Thyroid gland (tissue), 4 donors: ENCODE data around the gene SMURF1.

ENCODE experiments used
- POLR2A ChIP-seq, 2 donors: fragments of 450-650 bp; IDR thresholded peaks; one replicate each; pipeline ENCODE4 v1.6.1; 2017; ENCODE audit warnings: antibody characterized with exemption in 2 of 2, mild to moderate bottlenecking in 2 of 2, moderate library complexity in 1 of 2
- TF ChIP-seq, protein P1 (sequence below), 6 experiments: fragments of 200-600 bp in 3 of 6; fragments of 450-650 bp in 3 of 6; sonication (generic) in 3 of 6; IDR thresholded peaks; one replicate each; pipeline ENCODE4 v1.5.1; 2016 to 2019; ENCODE audit warnings: antibody characterized with exemption in 6 of 6, mild to moderate bottlenecking in 2 of 6, inconsistent platforms in 1 of 6, moderate library complexity in 1 of 6

DNA sequence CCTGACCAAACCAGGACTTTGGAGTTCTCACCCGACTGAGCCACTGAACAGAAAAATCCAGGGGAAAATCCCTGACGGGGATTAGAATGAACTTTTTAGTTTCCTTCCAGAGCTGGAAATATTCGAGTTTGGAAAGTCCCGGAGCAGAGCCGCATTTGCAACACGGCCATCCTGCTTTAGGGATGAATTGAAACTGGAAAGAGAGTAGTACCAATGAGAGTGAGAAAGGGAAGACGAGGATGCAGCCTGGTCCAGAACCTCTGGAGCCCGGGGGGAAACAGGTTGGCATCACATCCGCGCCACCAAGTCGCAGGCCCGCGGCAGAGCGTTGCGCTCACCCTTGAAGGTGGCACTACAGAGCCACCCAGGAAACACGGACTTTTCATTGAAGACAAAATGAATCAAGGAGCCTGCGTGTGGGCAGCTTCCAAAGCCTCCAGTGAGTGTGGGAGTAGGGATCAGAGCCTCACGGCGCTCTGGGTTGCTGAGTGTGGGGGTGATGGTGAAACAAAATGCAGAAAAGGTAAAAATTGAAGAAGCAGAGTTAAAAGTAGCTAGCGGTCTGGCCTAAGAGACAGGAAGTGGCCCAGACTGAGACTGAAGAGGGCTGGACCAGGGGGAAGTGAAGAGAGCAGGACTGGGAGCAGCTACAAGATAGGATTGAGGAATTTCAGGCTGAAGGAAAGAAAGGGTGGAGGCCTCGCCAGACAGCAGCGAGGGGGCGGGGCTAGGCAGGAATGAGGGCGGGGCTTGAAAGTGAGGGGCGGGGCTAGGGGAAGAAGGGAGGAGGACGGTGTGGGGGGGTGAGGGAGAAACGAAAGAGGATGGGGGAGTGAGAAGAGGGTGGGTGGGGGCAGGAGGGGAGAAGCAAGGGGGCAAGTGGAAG, 1.8 kb downstream of the SMURF1 start:
- TF ChIP-seq, protein P1, sequence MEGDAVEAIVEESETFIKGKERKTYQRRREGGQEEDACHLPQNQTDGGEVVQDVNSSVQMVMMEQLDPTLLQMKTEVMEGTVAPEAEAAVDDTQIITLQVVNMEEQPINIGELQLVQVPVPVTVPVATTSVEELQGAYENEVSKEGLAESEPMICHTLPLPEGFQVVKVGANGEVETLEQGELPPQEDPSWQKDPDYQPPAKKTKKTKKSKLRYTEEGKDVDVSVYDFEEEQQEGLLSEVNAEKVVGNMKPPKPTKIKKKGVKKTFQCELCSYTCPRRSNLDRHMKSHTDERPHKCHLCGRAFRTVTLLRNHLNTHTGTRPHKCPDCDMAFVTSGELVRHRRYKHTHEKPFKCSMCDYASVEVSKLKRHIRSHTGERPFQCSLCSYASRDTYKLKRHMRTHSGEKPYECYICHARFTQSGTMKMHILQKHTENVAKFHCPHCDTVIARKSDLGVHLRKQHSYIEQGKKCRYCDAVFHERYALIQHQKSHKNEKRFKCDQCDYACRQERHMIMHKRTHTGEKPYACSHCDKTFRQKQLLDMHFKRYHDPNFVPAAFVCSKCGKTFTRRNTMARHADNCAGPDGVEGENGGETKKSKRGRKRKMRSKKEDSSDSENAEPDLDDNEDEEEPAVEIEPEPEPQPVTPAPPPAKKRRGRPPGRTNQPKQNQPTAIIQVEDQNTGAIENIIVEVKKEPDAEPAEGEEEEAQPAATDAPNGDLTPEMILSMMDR (IDR thresholded peaks at IDR 0.05): no peak
- TF ChIP-seq POLR2A (IDR thresholded peaks at IDR 0.05): no peak
